Right ventricle myocardium inferior (tissue), 1 donor: ENCODE results near the gene SNX5. TPM values are rescaled to one million over a fixed set of nuclear protein-coding genes. Genes with fewer than 3 reads are reported as not detected.

Experiments used
- ATAC-seq: fragments of 200-7000 bp; cut with Tn5 transposase; one replicate; pipeline ENCODE4 v1.9.1; 2020; ENCODE audit warnings: mild to moderate bottlenecking, moderate library complexity
- DNase-seq: peaks from one replicate; pipeline ENCODE4 v3.0.0; 2021; ENCODE audit errors: missing footprints
- intact Hi-C: fragments of 100-400 bp; cut with DNase I; formaldehyde crosslinking; loops from one replicate; pipeline ENCODE4 v1.11.0; 2022
- total RNA-seq: library from RNA; stranded (reverse); fragmentation: NEBNext Ultra II Directional; extraction: Animal tissue kit (Norgen Biotek cat#: 25700); gene quantifications from one replicate; pipeline ENCODE4 v1.2.1, GENCODE V29; 2021
- donor health status: DM: no; HTN: yes; CAD: no; lungs with severe emphysema.

SNX5 gene
- total RNA-seq, 1 donor from 2014 or later, result 45.0 TPM

GRCh38 chr20:17901971-17902370 is 66.6 kb downstream of the SNX5 start:
- intact Hi-C loops, result no loop called here
- no peak for DNase-seq
- ATAC-seq, result no peak

- peak; percentile 82 for DNase-seq
- intact Hi-C loops, result loop anchor here (1.0 to 5.0 kb wide), 5 partner anchors 46 to 362 kb away; no protein-coding TSS in a partner anchor
- ATAC-seq, result peak; percentile 58
Measured at GRCh38 chr20:17898548-17898994, 70.0 kb downstream of the SNX5 start.

- intact Hi-C loops, result loop anchor here (1.0 to 5.0 kb wide), 6 partner anchors 45 to 393 kb away; no protein-coding TSS in a partner anchor
- ATAC-seq (no peak), DNase-seq (no peak)
Measured at GRCh38 chr20:17897566-17898307, 70.9 kb downstream of the SNX5 start.

- ATAC-seq, result peak; percentile 17
- intact Hi-C loops, result loop anchor here (2.0 to 5.0 kb wide), 4 partner anchors 45 to 392 kb away; no protein-coding TSS in a partner anchor
Measured at GRCh38 chr20:17896771-17897369, 71.7 kb downstream of the SNX5 start.

GRCh38 chr20:17896193-17896723 is 72.3 kb downstream of the SNX5 start:
- ATAC-seq (peak; percentile 15), DNase-seq (no peak)
- intact Hi-C loops, result loop anchor here (2.0 to 5.0 kb wide), 4 partner anchors 44 to 391 kb away; no protein-coding TSS in a partner anchor

More at GRCh38 chr20:17896771-17897369, 71.7 kb downstream of the SNX5 start:
- DNase-seq, result no peak

GRCh38 chr20:17895641-17896171 is 72.9 kb downstream of the SNX5 start:
- DNase-seq (peak; percentile 80), ATAC-seq (peak; percentile 66)
- intact Hi-C loops, result loop anchor here (2.0 to 5.0 kb wide), 4 partner anchors 43 to 391 kb away; no protein-coding TSS in a partner anchor

- ATAC-seq (no peak), DNase-seq (no peak)
- intact Hi-C loops, result no loop called here
Measured at GRCh38 chr20:17893445-17893844, 75.1 kb downstream of the SNX5 start.

- DNase-seq (no peak), ATAC-seq (no peak)
- intact Hi-C loops, result no loop called here
Measured at GRCh38 chr20:17892189-17892938, 76.2 kb downstream of the SNX5 start.

Other genes starting within 250 kb of the SNX5 start
- 13.0 TPM for gene MGME1, start 224 bp upstream of the SNX5 start, total RNA-seq
- gene OVOL2, start 89.1 kb upstream of the SNX5 start, total RNA-seq, result not detected
- 10.7 TPM for gene KAT14, start 169.1 kb upstream of the SNX5 start, total RNA-seq
- 13.3 TPM for gene PET117, start 169.1 kb upstream of the SNX5 start, total RNA-seq